ENCODE data around the gene GMPS.
"Not testable (repeated sequence)": the region's sequence is repeated elsewhere in the genome, so short reads cannot be mapped to it uniquely, and the experiment has no call there.

The GMPS gene

DNA sequence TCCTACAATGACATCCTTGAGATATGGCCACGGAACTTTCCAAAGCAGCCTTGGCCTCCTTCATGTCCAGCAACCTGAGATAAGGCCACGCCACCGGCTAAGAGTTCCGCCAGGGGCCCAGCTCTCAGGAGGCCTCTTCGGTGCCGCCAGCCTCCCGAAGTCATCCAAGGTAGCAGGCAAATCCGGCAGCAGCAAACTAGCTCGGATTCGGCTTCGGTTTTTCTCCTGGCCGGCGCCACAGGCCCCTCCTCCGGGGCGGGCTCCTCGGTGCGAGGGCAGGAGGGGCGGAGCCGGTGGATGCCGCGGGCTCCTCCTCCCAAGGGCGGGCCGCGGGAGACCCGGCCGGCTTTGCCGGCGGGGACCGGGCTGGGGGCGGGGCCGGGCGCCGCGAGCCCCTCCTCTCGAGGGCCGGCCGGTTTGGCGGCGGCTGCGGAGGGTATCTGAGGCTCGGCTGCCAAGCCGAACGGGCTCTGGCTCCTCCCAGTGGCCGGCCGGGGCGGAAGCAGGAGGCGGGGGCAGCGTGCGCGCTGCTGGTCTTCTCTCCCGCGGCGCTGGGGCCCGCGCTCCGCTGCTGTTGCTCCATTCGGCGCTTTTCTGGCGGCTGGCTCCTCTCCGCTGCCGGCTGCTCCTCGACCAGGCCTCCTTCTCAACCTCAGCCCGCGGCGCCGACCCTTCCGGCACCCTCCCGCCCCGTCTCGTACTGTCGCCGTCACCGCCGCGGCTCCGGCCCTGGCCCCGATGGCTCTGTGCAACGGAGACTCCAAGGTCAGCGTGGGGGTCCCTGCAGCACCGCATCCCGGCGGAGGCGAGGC lies at the start of gene GMPS:
GMPS (plus strand) TSS at position 518 of the 812 bp plus-strand sequence; CDS start at position 739, 221 bp downstream.
- DNase-seq: peak; percentile 96

DNA sequence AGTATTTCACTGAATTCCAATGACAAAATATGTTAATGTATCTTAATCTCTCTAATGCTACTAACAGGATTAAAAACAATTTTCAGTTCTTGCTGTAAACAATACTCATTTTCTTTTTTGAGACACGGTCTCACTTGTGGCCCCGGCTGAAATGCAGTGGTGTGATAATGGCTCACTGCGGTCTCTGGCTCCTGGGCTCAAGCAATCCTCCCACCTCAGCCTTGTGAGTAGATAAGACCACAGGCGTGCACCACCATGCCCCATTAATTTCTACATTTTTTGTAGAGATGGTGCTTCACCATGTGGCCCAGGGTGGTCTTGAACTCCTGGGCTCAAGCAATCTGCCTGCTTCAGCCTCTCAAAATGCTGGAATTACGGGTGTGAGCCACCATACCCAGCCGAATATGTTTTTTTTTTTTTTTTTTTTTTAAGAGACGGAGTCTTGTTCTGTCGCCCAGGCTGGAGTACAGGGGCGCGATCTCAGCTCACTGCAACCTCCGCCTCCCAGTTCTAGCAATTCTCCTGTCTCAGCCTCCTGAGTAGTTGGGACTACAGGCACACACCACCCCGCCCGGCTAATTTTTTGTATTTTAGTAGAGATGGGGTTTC lies 41.9 kb upstream of the GMPS start:
- not testable (repeated sequence) for DNase-seq

DNA sequence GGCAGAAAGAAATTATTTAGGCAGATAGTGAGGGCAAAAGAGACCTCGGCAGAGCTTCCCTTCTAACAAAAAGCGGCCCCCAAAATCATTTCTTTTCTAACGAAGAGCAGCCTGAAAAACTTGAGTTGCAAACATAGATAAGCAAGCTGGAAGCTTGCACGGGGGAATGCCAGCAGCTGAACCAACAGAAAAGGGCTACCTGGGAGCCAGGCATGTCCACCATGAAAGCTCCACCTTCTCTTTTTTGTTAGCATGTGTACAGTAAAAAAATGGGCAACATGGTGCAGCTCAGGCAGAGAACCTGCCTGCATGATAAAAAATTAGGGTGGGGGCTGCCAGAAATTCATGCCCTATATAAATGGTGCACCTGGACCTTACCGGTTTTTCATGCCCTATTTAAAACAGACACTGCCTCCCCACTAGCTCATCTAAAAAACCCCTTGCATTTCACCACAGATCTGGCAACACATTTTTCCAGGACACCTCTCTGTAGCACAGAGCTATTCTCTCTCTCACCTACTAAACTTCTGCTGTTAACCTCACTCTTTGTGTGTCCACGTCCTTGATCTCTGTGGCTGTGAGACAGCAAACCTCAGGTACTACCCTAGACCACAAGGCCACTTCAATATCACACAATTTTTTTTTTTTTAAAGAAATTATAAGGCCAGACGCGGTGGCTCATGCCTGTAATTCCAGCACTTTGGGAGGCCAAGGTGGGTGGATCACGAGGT lies 34.9 kb upstream of the GMPS start:
- DNase-seq: no peak

DNA sequence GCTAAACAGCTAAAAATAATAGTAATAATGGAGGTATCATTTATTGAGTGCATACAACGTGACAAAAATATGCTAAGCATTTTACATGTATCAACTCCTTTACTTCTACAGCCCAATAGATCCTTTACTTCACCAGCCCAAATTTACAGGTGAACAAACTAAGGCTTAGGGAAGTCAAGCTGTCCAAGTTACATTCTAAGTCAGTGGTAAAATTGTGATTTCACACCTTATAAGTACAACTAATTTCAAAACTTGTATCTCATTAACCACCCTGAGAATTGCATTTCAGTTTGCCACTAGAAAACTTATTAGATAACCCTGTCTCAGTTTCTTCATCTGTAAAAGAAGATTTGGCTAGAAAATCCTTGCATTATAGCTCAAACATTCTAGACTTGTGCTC lies 26.9 kb upstream of the GMPS start:
- DNase-seq: no peak

DNA sequence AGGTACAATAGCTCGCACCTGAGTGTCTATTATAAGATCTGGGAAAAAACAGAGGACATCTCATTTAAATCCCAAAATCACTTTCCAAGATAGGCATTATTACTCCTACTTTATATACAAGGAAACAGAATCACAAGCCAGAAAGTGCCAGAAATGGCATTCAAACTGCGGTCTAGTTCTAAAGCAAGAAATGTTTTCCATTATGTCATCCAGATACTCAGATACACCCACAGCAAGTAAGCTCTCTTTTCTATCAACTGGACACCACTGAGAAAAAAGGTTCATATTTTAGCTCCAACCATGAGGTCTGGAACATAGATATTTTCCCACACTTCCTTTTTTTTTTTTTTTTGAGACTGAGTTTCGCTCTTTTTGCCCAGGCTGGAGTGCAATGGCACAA lies 24.3 kb upstream of the GMPS start:
- DNase-seq: no peak

DNA sequence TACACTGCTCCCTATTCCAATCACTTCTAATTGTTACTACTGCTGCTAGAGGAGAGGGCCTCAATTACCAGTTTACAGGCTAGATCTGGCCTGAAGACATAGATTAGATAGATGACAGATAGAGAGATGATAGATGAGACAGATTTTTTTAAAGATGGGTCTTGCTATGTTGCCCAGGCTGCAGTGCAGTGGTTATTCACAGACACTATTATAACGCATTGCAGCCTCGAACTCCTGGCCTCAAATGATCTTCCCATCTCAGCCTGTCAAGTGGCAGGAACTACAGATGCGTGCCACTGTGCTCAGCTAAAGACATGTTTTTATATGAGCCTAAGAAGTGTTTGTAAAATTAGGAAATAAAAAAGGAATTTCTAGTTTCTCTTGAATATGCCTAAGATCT lies 22.5 kb upstream of the GMPS start:
- DNase-seq: no peak

DNA sequence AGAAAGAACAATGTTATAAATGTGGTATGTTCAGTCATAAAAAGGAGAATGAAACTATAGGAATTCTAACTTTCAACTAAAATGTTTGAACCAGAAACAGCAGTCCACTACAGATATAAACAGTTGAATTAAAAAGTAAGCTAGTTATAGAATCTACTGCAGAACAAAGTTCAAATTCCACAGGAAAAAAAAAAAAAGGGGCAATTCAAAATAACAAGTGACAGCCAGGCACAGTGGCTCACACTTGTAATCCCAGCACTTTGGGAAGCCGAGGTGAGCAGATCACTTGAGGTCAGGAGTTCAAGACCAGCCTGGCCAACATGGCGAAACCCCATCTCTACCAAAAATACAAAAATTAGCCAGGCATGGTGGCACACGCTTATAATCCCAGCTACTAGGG lies 21.0 kb upstream of the GMPS start:
- not testable (repeated sequence) for DNase-seq

DNA sequence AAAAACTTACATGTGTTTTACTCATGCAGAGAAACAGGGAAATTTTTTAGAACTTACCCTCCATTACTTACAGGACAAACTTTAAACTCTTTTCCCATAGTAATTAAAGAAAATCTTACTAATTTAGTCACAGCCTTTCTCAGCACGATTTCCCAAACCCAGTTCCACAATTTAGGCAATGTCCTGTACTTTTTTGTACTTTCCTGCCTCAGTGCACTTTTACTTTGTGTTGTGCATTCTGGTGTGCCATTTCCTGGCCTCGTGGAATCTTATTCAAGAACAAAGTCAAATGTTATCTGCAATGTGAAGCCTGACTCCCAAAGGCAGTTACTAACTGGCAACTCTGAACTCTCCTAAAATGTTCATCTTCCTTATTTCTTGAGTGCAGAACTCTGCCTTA lies 18.1 kb upstream of the GMPS start:
- DNase-seq: no peak

DNA sequence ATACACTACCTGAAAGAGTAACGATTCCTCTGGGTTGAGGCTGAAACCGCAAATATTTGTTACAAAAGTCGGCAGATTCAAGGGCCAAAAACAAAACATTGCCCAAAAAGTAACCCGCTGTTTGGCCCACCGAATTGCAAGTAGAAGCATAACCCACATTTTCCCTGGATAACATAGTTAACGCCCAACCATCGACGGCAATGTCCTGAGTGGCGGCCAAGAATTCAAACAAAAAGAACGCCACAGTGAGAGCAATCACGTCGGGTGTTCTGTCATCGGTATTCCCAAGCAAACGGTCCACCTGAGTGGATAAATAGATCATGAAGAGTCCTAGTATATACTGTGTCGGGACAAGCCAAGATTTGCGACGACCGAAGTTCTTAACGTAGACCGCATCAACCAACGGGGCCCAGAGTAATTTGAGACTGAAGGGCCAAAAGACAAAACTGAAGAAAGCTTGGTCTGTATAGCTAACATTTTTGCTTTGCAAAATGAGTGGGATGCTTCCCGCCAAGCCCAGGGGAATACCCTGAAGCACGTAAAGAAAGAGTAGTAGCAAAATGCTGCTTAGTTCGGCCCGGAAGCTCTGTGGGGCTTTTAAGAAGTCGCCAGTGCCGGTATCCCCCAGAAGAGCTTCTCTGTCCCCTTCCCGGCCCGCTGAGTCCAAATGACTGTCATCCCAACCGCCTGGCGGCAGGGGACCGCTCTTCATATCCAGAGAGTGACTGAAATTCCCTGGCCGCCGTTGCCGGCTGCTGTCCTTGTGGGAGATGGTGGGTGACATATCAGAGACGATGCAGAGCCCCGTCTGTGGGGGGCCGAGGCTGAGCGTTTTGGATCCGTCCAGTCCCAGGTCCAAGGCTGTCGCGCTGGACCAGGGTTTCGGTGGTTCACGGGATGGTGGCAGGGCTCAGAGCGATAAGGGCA lies 17.0 kb upstream of the GMPS start:
- peak; percentile 8 for DNase-seq

DNA sequence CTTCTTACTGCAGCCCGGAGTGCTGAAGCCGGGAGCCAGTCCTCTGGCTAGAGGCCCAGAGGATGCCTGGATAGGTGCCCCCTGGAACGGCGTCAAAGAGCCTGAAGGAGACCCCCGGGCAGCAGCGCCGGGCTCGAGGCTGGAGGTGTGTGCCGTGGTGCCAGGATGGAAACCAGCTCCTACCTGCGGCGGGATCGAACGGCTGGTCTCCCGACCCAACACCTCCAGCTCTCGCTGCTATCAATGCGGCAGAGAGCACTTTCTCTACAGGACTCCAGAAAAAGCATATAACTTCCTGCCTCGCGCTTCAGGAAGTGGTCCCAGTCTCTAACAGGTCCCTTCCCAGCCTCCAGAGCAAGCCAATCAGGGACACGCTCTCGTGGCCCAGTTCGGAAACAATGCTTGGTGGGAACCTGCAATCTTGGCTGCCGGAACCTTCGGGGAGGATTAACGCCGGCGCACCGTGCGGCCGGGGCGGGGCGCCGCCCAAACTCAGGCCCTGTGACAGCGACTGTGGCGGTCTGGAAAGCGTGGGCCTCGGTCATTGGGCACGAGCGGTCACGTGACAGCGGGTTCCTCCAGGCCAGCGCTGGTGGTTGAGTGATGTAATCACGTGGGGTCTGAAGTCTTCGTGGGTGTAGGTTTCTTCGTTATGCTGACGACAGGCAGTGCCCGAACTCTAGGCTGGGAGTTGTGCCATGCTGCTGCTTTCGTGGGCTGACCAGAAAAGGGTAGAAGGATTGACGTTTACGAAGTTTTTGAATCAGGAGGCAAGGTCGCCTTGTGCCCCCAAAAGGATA lies 16.1 kb upstream of the GMPS start, which contains the start of gene SLC33A1:
SLC33A1 (minus strand) TSS at position 287 of the 800 bp plus-strand sequence. CDS start 430 bp downstream, outside the sequence.
- peak; percentile 99 for DNase-seq

DNA sequence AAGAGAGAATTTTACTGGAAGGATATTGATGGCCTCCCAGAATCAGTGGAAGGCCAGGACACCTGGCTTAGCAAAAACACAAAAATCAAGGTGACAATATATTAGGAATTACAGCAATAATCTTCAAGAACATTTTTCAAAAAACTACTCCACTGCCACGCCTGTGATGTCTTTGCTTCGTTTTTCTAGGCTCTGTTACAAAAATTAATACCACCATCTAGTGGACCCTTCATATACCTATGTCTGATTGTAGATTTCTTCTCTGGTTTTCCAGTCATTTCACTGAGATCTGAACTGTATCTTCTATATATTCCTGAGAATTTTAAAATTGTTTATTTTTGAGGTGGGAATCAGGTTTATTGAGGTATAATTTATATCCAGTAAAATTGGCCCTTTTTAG lies 10.6 kb upstream of the GMPS start:
- DNase-seq: peak; percentile 46

DNA sequence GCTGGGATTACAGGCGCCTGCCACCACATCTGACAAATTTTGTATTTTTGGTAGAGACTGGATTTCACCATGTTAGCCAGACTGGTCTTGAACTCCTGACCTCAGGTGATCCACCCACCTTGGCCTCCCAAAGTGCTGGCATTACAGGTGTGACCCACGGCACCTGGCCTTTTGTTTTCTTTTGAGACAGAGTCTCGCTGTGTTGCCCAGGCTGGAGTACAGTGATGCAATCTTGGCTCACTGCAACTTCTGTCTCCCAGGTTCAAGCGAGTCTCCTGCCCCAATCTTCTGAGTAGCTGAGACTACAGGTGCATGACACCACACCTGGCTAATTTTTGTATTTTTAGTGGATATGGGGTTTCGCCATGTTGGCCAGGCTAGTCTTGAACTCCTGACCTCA lies 10.0 kb upstream of the GMPS start:
- not testable (repeated sequence) for DNase-seq

DNA sequence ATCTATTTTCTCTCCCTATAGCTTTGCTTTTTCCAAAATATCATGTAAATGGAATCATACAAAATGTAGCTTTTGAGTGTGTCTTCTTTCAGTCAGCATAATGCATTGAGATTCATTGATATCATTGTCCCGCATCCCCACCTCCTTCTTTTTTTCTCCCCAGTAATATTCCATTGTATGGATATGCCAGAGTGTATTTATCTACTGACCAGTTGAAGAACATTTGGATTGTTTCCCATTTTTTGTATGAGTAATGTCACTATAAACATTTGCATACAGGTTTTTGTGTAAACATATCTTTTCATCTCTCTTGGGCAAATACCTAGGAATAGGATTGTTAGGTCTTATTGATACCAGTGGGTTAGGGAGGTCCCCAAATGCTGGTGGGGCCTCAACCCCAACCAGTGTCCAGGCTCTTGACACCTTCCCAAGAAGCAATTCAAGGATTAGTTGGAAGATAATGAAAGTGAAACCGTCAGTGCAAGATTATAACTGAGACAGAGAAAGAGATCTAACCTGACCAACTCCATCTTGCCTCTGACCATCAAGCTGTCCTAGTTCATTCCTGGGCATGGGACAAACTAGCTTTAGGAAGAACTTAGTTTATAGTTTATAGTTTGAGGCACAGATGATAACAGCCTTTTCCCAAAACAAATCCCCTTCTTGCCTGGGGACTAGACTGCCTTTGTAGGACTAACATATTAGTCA lies 8.8 kb upstream of the GMPS start:
- no peak for DNase-seq

DNA sequence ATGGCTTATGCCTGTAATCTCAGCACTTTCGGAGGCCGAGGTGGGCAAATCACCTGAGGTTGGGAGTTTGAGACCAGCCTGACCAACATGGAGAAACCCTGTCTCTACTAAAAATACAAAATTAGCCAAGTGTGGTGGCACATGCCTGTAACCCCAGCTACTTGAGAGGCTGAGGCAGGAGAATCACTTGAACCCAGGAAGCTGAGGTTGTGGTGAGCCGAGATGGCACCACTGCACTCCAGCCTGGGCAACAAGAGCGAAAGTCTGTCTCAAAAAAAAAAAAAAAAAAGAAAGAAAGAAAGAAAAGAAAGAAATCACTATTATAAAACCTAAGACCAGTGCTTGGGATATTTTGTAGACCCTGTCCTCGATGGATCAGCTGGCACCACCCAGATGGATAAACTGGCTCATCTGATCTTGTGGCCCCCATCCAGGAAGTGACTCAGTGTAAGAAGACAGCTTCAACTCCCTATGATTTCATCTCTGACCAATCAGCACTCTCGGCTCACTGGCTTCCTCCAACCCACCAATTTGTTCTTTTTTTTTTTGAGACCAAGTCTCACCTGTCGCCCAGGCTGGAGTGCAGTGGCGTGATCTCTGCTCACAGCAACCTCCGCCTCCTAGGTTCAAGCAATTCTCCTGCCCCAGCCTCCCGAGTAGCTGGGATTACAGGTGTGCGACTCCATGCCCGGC lies 8.0 kb upstream of the GMPS start:
- not testable (repeated sequence) for DNase-seq

DNA sequence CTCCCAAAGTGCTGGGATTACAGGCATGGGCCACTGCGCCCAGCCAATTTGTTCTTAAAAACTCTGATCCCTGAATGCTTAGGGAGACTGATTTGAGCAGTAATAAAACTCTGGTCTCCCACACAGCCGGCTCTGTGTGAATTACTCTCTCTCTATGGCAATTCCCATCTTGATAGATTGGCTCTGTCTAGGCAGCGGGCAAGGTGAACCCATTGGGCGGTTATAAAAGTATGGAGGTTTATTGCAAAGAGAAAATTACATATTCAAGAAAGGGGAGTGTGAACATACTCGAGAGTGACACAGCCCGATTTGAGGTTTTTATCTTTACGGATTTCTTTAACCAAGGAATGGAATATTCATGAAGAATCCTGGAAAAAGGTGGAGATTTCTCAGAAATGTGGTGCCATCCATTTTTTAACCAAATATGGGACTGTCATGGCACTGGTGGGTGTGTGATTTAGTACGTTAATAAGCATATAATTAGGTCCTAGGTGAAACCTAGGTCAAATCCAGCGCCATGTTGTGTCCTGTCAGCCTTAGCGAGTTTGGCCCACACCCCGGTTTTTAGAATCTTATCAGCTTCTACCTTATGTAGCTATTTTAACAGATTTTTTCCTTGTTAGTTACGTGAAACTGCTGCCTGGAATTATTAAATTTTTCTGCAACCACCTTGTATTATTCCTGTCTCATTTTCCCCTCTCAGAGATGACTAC lies 7.2 kb upstream of the GMPS start:
- no peak for DNase-seq

DNA sequence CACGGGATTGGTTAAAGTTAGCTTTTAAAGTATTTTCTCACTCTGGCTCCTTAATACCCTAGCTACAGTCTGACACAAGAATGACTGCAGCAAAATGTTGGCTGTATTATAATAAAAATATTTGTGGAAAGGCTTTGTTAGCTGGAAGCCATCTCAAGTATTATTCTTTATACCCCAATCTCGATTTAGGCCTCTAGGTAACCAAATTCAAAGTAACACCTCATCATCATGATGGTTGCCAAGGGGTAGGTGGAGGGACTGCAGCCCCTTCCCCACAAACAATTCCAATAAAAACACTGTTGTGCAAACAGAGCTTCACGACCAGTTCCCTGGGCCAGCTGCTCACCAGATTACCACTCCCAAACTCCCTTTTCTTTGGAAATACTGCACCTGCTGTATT lies 759 bp upstream of the GMPS start:
- no peak for DNase-seq

DNA sequence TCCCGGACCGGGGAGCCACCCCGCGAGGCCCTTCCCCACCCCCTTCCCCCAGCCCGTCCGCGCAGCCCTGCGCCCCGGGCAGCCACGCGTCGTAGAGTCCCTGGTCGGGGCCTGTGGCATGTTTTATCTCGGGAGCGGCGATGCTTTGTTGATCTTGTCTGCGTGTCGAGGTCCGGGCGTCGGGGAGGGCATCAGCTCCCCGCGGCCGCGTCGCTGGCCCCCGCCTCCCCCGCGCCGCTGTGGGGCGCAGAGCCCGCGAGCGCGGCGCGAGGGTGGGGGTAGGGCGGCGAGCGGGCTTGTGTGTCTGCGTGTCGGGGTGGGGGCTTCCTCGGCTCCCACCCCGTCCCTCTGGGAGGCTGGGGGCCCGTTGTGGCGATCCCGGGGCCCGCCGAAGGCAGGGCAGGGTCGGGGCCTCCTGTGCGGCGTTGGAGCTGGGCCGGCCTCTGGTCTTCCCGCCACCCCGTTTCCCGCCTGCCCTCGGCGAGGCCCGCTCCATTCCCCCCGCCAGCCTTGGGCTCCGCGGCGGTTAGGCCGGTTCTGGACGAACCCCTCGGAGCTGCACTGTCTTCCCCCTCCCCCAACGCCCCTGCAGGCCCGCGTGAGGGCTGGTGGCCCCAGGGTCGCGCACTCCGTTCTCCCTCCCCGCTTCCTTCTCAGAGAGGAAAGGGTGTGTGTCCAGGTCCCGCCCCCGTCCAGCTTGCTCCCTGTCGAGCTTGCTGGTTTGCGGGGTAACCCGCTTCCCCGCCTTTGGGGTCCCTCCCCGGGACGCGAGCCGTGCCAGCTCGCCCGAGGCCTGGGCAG lies 695 bp downstream of the GMPS start:
- no peak for DNase-seq

DNA sequence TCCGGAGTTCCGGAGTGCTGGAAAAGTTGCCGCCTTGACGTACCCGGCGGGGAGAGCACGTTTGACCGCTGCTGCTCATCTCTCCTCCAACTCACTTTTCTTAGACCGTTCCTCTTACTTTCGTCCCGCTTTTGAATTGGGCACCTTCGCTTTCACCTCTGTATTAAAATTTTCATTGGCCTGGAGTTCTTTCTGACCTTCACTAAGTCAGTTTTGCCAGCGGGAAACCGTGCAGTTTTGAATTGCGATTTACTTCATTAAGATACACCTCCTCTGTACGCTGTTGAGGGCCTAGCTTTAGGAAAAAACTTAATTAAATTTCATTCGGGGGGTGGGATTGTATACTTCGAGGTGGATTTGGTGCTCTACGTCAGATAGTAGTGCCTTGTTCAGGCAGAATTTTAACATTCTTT lies 1.3 kb downstream of the GMPS start:
- DNase-seq: no peak
